Keratinocyte (primary cell): ENCODE results near the gene HS1BP3. TPM values are rescaled to one million over a fixed set of nuclear protein-coding genes. Genes with fewer than 3 reads are reported as not detected.
A peak's percentile ranks its signal among the peaks of the same experiment; 100 is the strongest.

Experiments
- DNase-seq: peaks from one replicate; pipeline ENCODE4 v3.0.0-alpha.2; 2011; ENCODE audit warnings: low read depth, missing footprints, low spot score
- FAIRE-seq: peaks from 2 replicates; lab custom pipeline; 2011; peaks lifted over from hg19 to GRCh38; lab: Jason Lieb, UNC
- H2AFZ ChIP-seq: 2 replicates; pipeline ENCODE4 v1.6.0; 2012; ENCODE audit warnings: low read length, control low read depth, inconsistent platforms; ENCODE audit not compliant: control insufficient read depth
- H3K27ac ChIP-seq: 2 replicates; pipeline ENCODE4 v1.5.1; 2011; ENCODE audit warnings: low read length; ENCODE audit not compliant: control insufficient read depth, insufficient read depth
- H3K27me3 ChIP-seq: 3 replicates; pipeline ENCODE4 v1.6.0; 2011; ENCODE audit warnings: low read length; ENCODE audit not compliant: control insufficient read depth, insufficient read depth; ENCODE audit errors: extremely low read depth
- H3K36me3 ChIP-seq, 2 experiments: 2 replicates in 1 of 2; 3 replicates in 1 of 2; pipeline ENCODE4 v1.5.1; 2011; ENCODE audit warnings: low read length in 2 of 2, mild to moderate bottlenecking in 1 of 2; ENCODE audit not compliant: control insufficient read depth in 2 of 2, insufficient read depth in 2 of 2; ENCODE audit errors: extremely low read depth in 1 of 2
- H3K4me1 ChIP-seq: 3 replicates; pipeline ENCODE4 v1.5.1; 2011; ENCODE audit warnings: low read length; ENCODE audit not compliant: control insufficient read depth, insufficient read depth; ENCODE audit errors: extremely low read depth
- H3K4me2 ChIP-seq: 3 replicates; pipeline ENCODE4 v1.6.0; 2011; ENCODE audit warnings: low read depth, low read length; ENCODE audit not compliant: control insufficient read depth, insufficient read depth; ENCODE audit errors: extremely low read depth
- H3K4me3 ChIP-seq, 3 experiments: fragments of 200-600 bp in 1 of 3; sonication (generic) in 1 of 3; 2 replicates in 2 of 3; 3 replicates in 1 of 3; pipeline ENCODE4 v1.5.1; 2011 to 2016; ENCODE audit warnings: low read length in 3 of 3, mild to moderate bottlenecking in 3 of 3, control low read depth in 2 of 3, inconsistent platforms in 1 of 3, low read depth in 1 of 3, mixed read lengths in 1 of 3, mixed run types in 1 of 3, moderate library complexity in 1 of 3; ENCODE audit not compliant: control insufficient read depth in 2 of 3, insufficient read depth in 2 of 3; ENCODE audit errors: extremely low read depth in 1 of 3
- H3K79me2 ChIP-seq: 2 replicates; pipeline ENCODE4 v1.6.0; 2012; ENCODE audit warnings: low read length; ENCODE audit not compliant: control insufficient read depth, insufficient read depth
- H3K9ac ChIP-seq: 3 replicates; pipeline ENCODE4 v1.6.0; 2011; ENCODE audit warnings: low read length; ENCODE audit not compliant: control insufficient read depth, insufficient read depth; ENCODE audit errors: extremely low read depth
- H3K9me1 ChIP-seq: 3 replicates; pipeline ENCODE4 v1.6.0; 2011; ENCODE audit warnings: low read length; ENCODE audit not compliant: control insufficient read depth, insufficient read depth; ENCODE audit errors: extremely low read depth
- H3K9me3 ChIP-seq: 2 replicates; pipeline ENCODE4 v1.5.1; 2012; ENCODE audit warnings: low read depth, low read length; ENCODE audit not compliant: control insufficient read depth
- H4K20me1 ChIP-seq: 3 replicates; pipeline ENCODE4 v1.6.0; 2011; ENCODE audit warnings: low read length; ENCODE audit not compliant: control insufficient read depth, insufficient read depth; ENCODE audit errors: extremely low read depth
- CTCF ChIP-seq, 3 experiments: IDR thresholded peaks in 1 of 3; conservative IDR thresholded peaks in 1 of 3; optimal IDR thresholded peaks in 1 of 3; 2 replicates in 2 of 3; 3 replicates in 1 of 3; pipeline versions ENCODE3 to v1.5.1; 2011; ENCODE audit warnings: low read length in 3 of 3, mild to moderate bottlenecking in 3 of 3, moderate library complexity in 2 of 3, control low read depth in 1 of 3, inconsistent platforms in 1 of 3; ENCODE audit not compliant: insufficient read depth in 2 of 3; ENCODE audit errors: extremely low read depth in 1 of 3
- EZH2 ChIP-seq: IDR thresholded peaks from one replicate; pipeline ENCODE4 v1.6.1; 2012; ENCODE audit warnings: inconsistent platforms, mild to moderate bottlenecking, low read length, moderate library complexity
- dilution Hi-C: fragments of 300-500 bp; cut with MboI; formaldehyde crosslinking; loops from one replicate; pipeline ENCODE4 v1.7.0; 2020; ENCODE audit warnings: low sequenced_read_pairs; ENCODE audit not compliant: extremely low pct_ligation_motif_present
- polyA plus RNA-seq, 5 experiments: library from polyadenylated mRNA; depleted of rRNA in 3 of 5; stranded (reverse) in 3 of 5; stranded (forward) in 1 of 5; unstranded in 1 of 5; fragments of >200 nt; gene quantifications; 1 replicate in 1 of 5; 2 replicates in 3 of 5; 3 replicates in 1 of 5; pipeline versions ENCODE4 v1.2.1 to v1.2.3, GENCODE V29; 2011 to 2012; ENCODE audit warnings: missing spikeins in 2 of 5, low read depth in 1 of 5, low replicate concordance in 1 of 5

The HS1BP3 gene
- polyA plus RNA-seq, 1 donor (not counting 4 experiments of a cell fraction or from before 2014, with no cell fraction given): 18.5 TPM

GRCh38 chr2:20649976-20650375, 922 bp downstream of the HS1BP3 start:
- peak overlapping the region; percentile 20 for H2AFZ ChIP-seq

GRCh38 chr2:20649576-20649975, 1.3 kb downstream of the HS1BP3 start:
- peak overlapping the region; percentile 96 for H3K9ac ChIP-seq
- H3K79me2 ChIP-seq: peaks cover 28% of the 10 kb centered on the region
- H3K9me3 ChIP-seq: no peaks in the 10 kb centered on the region
- FAIRE-seq: no peak
- H2AFZ ChIP-seq: no peak overlapping the region
- peak overlapping the region; percentile 93 for H3K4me2 ChIP-seq
- H3K4me3 ChIP-seq: peak overlapping the region; percentile 0 to 88 (median 68)
- DNase-seq: no peak
- TF ChIP-seq EZH2: no peak
- no peak for TF ChIP-seq CTCF (optimal IDR thresholded peaks at IDR 0.05 in 1 of 3, IDR thresholded peaks at IDR 0.05 in 1 of 3, conservative IDR thresholded peaks at IDR 0.05 in 1 of 3; ENCODE audit: extremely low read depth in 1 of 3, insufficient read depth in 2 of 3, low read length in 3 of 3)
- H3K4me1 ChIP-seq: peaks cover 16% of the 10 kb centered on the region
- H3K36me3 ChIP-seq: peaks cover 2 to 7% of the 10 kb centered on the region in 2 experiments
- H3K27me3 ChIP-seq: no peaks in the 10 kb centered on the region
- H3K27ac ChIP-seq: no peak overlapping the region
- no peaks in the 10 kb centered on the region for H4K20me1 ChIP-seq
- dilution Hi-C loops: no loop called here
- H3K9me1 ChIP-seq: no peaks in the 10 kb centered on the region

More at GRCh38 chr2:20649976-20650375, 922 bp downstream of the HS1BP3 start:
- H3K9me3 ChIP-seq: no peaks in the 10 kb centered on the region
- H3K4me1 ChIP-seq: peaks cover 16% of the 10 kb centered on the region
- FAIRE-seq: peak; percentile 76
- peaks cover 28% of the 10 kb centered on the region for H3K79me2 ChIP-seq
- H3K36me3 ChIP-seq: peaks cover 2 to 5% of the 10 kb centered on the region in 2 experiments
- dilution Hi-C loops: no loop called here
- H3K9ac ChIP-seq: peak overlapping the region; percentile 96
- peak overlapping the region; percentile 93 for H3K4me2 ChIP-seq
- TF ChIP-seq CTCF (optimal IDR thresholded peaks at IDR 0.05 in 1 of 3, IDR thresholded peaks at IDR 0.05 in 1 of 3, conservative IDR thresholded peaks at IDR 0.05 in 1 of 3; ENCODE audit: extremely low read depth in 1 of 3, insufficient read depth in 2 of 3, low read length in 3 of 3) (no peak), EZH2 (no peak)
- H3K27me3 ChIP-seq: no peaks in the 10 kb centered on the region
- no peaks in the 10 kb centered on the region for H4K20me1 ChIP-seq
- peak overlapping the region; percentile 68 to 88 (median 69) for H3K4me3 ChIP-seq
- no peaks in the 10 kb centered on the region for H3K9me1 ChIP-seq
- no peak for DNase-seq
- peak overlapping the region; percentile 93 for H3K27ac ChIP-seq
